H1 (cell line): ENCODE data around the gene WNT9A. TPM values are rescaled to one million over a fixed set of nuclear protein-coding genes. Genes with fewer than 3 reads are reported as not detected.

Experiments
- BACH1 ChIP-seq: IDR thresholded peaks from 2 replicates; pipeline ENCODE4 v1.6.1; 2012; ENCODE audit warnings: low read length, improper control_type of control experiment
- FOSL1 ChIP-seq: IDR thresholded peaks from 2 replicates; pipeline ENCODE4 v1.6.1; 2011; ENCODE audit warnings: mild to moderate bottlenecking, low read depth, low read length, moderate library complexity; ENCODE audit not compliant: insufficient read depth
- GABPA ChIP-seq: IDR thresholded peaks from 2 replicates; pipeline ENCODE4 v1.6.1; 2011; ENCODE audit warnings: mild to moderate bottlenecking, low read length, moderate library complexity, borderline replicate concordance; ENCODE audit not compliant: insufficient read depth
- KDM5A ChIP-seq: fragments of 200-600 bp; IDR thresholded peaks from 2 replicates; pipeline ENCODE4 v1.7.1; 2012; ENCODE audit warnings: mild to moderate bottlenecking, low read length, inconsistent platforms, mixed read lengths
- MAFK ChIP-seq: IDR thresholded peaks from 2 replicates; pipeline ENCODE4 v1.6.1; 2012; ENCODE audit warnings: low read depth, mild to moderate bottlenecking, improper control_type of control experiment, low read length
- POLR2AphosphoS5 ChIP-seq: IDR thresholded peaks from 2 replicates; pipeline ENCODE4 v1.6.1; 2011; ENCODE audit warnings: low read depth, low read length
- POU5F1 ChIP-seq: IDR thresholded peaks from 2 replicates; pipeline ENCODE4 v1.6.1; 2011; ENCODE audit warnings: low read depth, mild to moderate bottlenecking, low read length, moderate library complexity
- SIN3A ChIP-seq, 2 experiments: IDR thresholded peaks in 1 of 2; conservative IDR thresholded peaks in 1 of 2; 2 replicates each; pipeline ENCODE4 v1.6.1; 2011 to 2012; ENCODE audit warnings: low read length in 2 of 2, improper control_type of control experiment in 1 of 2, low read depth in 1 of 2, mild to moderate bottlenecking in 1 of 2
- TBP ChIP-seq: IDR thresholded peaks from 2 replicates; pipeline ENCODE4 v1.6.1; 2011; ENCODE audit warnings: low read depth, low read length, improper control_type of control experiment
- USF2 ChIP-seq: IDR thresholded peaks from 2 replicates; pipeline ENCODE4 v1.6.1; 2011; ENCODE audit warnings: low read length, improper control_type of control experiment
- polyA plus RNA-seq, 7 experiments: library from polyadenylated mRNA; depleted of rRNA in 3 of 7; stranded (reverse) in 5 of 7; unstranded in 2 of 7; fragments of >200 nt in 5 of 7; fragments of 200-250 nt in 2 of 7; gene quantifications; 1 replicate in 5 of 7; 2 replicates in 1 of 7; 4 replicates in 1 of 7; pipeline versions ENCODE4 v1.2.1 to v1.2.3, GENCODE V29; 2011 to 2013; ENCODE audit warnings: missing spikeins in 2 of 7, mixed read lengths in 2 of 7
- total RNA-seq: library from RNA; stranded (reverse); fragmentation: NEBNext Ultra II Directional; extraction: Animal tissue kit (Norgen Biotek cat#: 25700); gene quantifications from 2 replicates; pipeline ENCODE4 v1.2.1, GENCODE V29; 2021

Gene WNT9A
- total and polyA plus RNA-seq, 2 of the 8 experiments (the other 6 are each of a cell fraction or from before 2014, with no cell fraction given), result 1.1 to 1.5 TPM

GRCh38 chr1:227891223-227891954 lies 56.3 kb downstream of the WNT9A start (continued):
- TF ChIP-seq GABPA, result no peak
- no peak for TF ChIP-seq KDM5A
- no peak for TF ChIP-seq TBP
- no peak for TF ChIP-seq POLR2AphosphoS5
- no peak for TF ChIP-seq SIN3A (conservative IDR thresholded peaks at IDR 0.05 in 1 of 2, IDR thresholded peaks at IDR 0.05 in 1 of 2; ENCODE audit: low read depth in 1 of 2, low read length in 2 of 2)
- TF ChIP-seq USF2, result no peak
- TF ChIP-seq POU5F1, result no peak
- TF ChIP-seq MAFK, result no peak
- no peak for TF ChIP-seq FOSL1
- no peak for TF ChIP-seq BACH1
